ENCODE results near the gene EPB41L2.
A peak's percentile ranks its signal among the peaks of the same experiment; 100 is the strongest.

- TF ChIP-seq CTCF (IDR thresholded peaks at IDR 0.05) (peak; percentile 59 to 98 (median 90)), POLR2A (IDR thresholded peaks at IDR 0.05) (no peak)
Measured at GRCh38 chr6:130885392-130886192, 177.5 kb downstream of the EPB41L2 start.

Measured in Peyer's patch (tissue), 4 donors.